DND-41 (cell line): Measurements from ENCODE around the gene PACSIN1.
A peak's percentile ranks its signal among the peaks of the same experiment; 100 is the strongest.

Source experiments
- ATAC-seq: fragments of 200-7000 bp; cut with Tn5 transposase; 3 replicates; pipeline ENCODE4 v1.9.1; 2021; ENCODE audit warnings: low read depth; ENCODE audit not compliant: insufficient read depth
- DNase-seq: peaks from one replicate; pipeline ENCODE4 v3.0.0-alpha.2; 2020
- H2AFZ ChIP-seq: 2 replicates; pipeline ENCODE4 v1.6.0; 2012; ENCODE audit warnings: low read depth, low read length
- H3K27ac ChIP-seq: 2 replicates; pipeline ENCODE4 v1.5.1; 2012; ENCODE audit warnings: low read length, inconsistent platforms
- H3K27me3 ChIP-seq: fragments of 200-600 bp; sonication (generic); 2 replicates; pipeline ENCODE4 v1.6.0; 2012; ENCODE audit warnings: low read length, mild to moderate bottlenecking, inconsistent platforms; ENCODE audit not compliant: insufficient read depth, poor library complexity
- H3K36me3 ChIP-seq: 2 replicates; pipeline ENCODE4 v1.5.1; 2012; ENCODE audit warnings: low read length, inconsistent platforms; ENCODE audit not compliant: insufficient read depth
- H3K4me1 ChIP-seq: 2 replicates; pipeline ENCODE4 v1.5.1; 2012; ENCODE audit warnings: mild to moderate bottlenecking, low read length; ENCODE audit not compliant: insufficient read depth
- H3K4me2 ChIP-seq: 2 replicates; pipeline ENCODE4 v1.6.0; 2012; ENCODE audit warnings: mild to moderate bottlenecking, moderate library complexity, low read length, inconsistent platforms; ENCODE audit not compliant: insufficient read depth
- H3K4me3 ChIP-seq, 2 experiments: fragments of 200-600 bp in 1 of 2; shearing (Covaris generic) in 1 of 2; 2 replicates each; pipeline ENCODE4 v1.5.1; 2012 to 2016; ENCODE audit warnings: inconsistent platforms in 2 of 2, low read length in 2 of 2, mild to moderate bottlenecking in 2 of 2, low read depth in 1 of 2, moderate library complexity in 1 of 2
- H3K79me2 ChIP-seq: 2 replicates; pipeline ENCODE4 v1.6.0; 2012; ENCODE audit warnings: low read length, inconsistent platforms; ENCODE audit not compliant: insufficient read depth
- H3K9ac ChIP-seq: 2 replicates; pipeline ENCODE4 v1.6.0; 2012; ENCODE audit warnings: low read depth, mild to moderate bottlenecking, inconsistent platforms, low read length, moderate library complexity
- H3K9me3 ChIP-seq: 2 replicates; pipeline ENCODE4 v1.5.1; 2012; ENCODE audit warnings: low read length, moderate library complexity, mild to moderate bottlenecking, inconsistent platforms; ENCODE audit not compliant: insufficient read depth, severe bottlenecking
- H4K20me1 ChIP-seq: 2 replicates; pipeline ENCODE4 v1.6.0; 2012; ENCODE audit warnings: low read length; ENCODE audit not compliant: insufficient read depth
- EZH2 ChIP-seq: IDR thresholded peaks from 3 replicates; pipeline ENCODE4 v1.6.1; 2012; ENCODE audit warnings: borderline replicate concordance, low read depth, mild to moderate bottlenecking, moderate library complexity, low read length, inconsistent platforms; ENCODE audit not compliant: severe bottlenecking
- TF ChIP-seq, protein P1 (sequence below): IDR thresholded peaks from 2 replicates; pipeline ENCODE4 v1.5.1; 2012; ENCODE audit warnings: borderline replicate concordance, low read length, moderate library complexity, mild to moderate bottlenecking; ENCODE audit not compliant: poor library complexity, severe bottlenecking; ENCODE audit errors: extremely low read depth

Gene PACSIN1

DNA sequence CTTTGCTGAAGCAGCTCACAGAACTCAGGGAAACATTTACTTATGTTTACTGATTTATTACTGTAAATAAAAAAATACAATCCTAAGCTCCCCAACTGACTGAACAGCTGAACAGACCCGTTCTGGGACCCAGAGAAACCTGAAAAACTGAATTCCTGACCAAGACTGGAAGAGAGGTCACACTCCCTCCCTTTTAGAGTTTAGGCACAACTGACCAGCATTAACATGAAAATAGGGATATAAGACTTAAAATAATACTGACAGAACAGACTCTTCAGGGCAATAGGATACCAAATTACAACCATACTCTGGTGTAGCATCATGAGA is 28.3 kb upstream of the PACSIN1 start:
- DNase-seq, result no peak

DNA sequence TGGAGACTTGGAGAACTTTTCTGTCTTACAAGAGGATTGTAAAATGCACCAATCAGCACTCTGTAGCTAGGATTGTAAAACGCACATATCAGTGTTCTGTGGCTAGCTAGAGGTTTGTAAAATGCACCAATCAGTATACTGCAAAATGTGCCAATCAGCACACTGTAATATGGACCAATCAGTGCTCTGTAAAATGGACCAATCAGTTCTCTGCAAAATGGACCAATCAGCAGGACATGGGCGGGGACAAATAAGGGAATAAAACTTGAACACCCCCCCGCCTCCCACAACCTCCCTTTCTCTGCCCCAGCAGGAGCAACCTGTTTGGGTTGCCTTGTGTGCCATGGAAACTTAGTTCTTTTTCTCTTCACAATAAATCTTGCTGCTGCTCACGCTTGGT is 27.2 kb upstream of the PACSIN1 start:
- Histone ChIP-seq H2AFZ (no peak overlapping the region), H3K27me3 (no peaks in the 10 kb centered on the region), H3K9me3 (no peaks in the 10 kb centered on the region), H3K79me2 (no peaks in the 10 kb centered on the region), H3K27ac (no peak overlapping the region), H3K36me3 (no peaks in the 10 kb centered on the region), H3K4me2 (no peak overlapping the region), H3K9ac (no peak overlapping the region), H3K4me3 (no peak overlapping the region), H4K20me1 (no peaks in the 10 kb centered on the region), H3K4me1 (peaks cover 4% of the 10 kb centered on the region; the same call in 1 of the 2 replicates)
- no peak for ATAC-seq
- TF ChIP-seq, protein P1, sequence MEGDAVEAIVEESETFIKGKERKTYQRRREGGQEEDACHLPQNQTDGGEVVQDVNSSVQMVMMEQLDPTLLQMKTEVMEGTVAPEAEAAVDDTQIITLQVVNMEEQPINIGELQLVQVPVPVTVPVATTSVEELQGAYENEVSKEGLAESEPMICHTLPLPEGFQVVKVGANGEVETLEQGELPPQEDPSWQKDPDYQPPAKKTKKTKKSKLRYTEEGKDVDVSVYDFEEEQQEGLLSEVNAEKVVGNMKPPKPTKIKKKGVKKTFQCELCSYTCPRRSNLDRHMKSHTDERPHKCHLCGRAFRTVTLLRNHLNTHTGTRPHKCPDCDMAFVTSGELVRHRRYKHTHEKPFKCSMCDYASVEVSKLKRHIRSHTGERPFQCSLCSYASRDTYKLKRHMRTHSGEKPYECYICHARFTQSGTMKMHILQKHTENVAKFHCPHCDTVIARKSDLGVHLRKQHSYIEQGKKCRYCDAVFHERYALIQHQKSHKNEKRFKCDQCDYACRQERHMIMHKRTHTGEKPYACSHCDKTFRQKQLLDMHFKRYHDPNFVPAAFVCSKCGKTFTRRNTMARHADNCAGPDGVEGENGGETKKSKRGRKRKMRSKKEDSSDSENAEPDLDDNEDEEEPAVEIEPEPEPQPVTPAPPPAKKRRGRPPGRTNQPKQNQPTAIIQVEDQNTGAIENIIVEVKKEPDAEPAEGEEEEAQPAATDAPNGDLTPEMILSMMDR, result no peak
- no peak for DNase-seq

More for the DNA sequence above, 28.3 kb upstream of the PACSIN1 start:
- H2AFZ ChIP-seq, result no peak overlapping the region
- no peak overlapping the region for H3K27ac ChIP-seq
- no peak overlapping the region for H3K4me3 ChIP-seq
- no peaks in the 10 kb centered on the region for H4K20me1 ChIP-seq
- H3K9me3 ChIP-seq, result no peaks in the 10 kb centered on the region
- H3K9ac ChIP-seq, result no peak overlapping the region
- peaks cover 4% of the 10 kb centered on the region; the same call in 1 of the 2 replicates for H3K4me1 ChIP-seq
- TF ChIP-seq, protein P1, result no peak
- TF ChIP-seq EZH2, result no peak
- no peaks in the 10 kb centered on the region for H3K79me2 ChIP-seq
- H3K27me3 ChIP-seq, result no peaks in the 10 kb centered on the region
- ATAC-seq, result no peak
- H3K4me2 ChIP-seq, result no peak overlapping the region
- no peaks in the 10 kb centered on the region for H3K36me3 ChIP-seq

DNA sequence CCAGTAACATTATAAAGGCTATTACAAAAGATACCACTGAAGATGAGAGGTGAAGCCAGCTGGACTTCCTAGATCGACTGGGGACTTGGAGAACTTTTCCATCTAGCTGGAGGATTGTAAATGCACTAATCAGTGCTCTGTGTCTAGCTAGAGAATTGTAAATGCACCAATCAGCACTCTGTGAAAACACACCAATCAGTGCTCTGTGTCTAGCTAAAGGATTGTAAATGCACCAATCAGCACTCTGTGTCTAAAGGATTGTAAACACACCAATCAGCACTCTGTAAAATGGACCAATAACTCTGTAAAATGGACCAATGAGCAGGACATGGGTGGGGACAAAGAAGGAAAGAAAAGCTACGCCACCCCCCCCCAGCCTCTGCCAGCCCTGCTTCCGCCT is 26.4 kb upstream of the PACSIN1 start:
- Histone ChIP-seq H3K79me2 (no peaks in the 10 kb centered on the region), H3K27me3 (no peaks in the 10 kb centered on the region), H3K9me3 (no peaks in the 10 kb centered on the region), H4K20me1 (no peaks in the 10 kb centered on the region), H3K4me2 (no peak overlapping the region), H3K9ac (no peak overlapping the region), H3K27ac (no peak overlapping the region), H3K36me3 (no peaks in the 10 kb centered on the region), H2AFZ (no peak overlapping the region), H3K4me1 (peaks cover 4% of the 10 kb centered on the region; the same call in 1 of the 2 replicates), H3K4me3 (no peak overlapping the region)
- TF ChIP-seq EZH2, result no peak
- TF ChIP-seq, protein P1, result no peak
- no peak for ATAC-seq
- DNase-seq, result no peak

DNA sequence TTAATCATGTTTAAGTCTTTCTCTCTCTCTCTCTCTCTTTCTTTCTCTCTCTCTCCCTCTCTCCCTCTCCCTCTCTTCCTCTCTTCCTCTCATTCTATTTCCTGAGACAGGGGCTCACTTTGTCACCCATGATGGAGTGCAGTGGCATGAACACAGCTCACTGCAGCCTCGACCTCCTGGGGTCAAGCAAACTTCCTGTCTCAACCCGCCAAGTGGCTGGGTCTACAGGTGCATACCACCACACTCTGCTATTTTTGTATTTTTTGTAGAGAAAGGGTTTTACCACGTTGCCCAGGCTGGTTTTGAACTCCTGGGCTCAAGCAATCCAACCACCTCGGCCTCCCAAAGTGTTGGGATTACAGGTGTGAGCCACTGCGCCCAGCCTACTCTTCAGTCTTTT is 24.4 kb upstream of the PACSIN1 start:
- Histone ChIP-seq H3K27me3 (no peaks in the 10 kb centered on the region), H2AFZ (no peak overlapping the region), H3K27ac (no peak overlapping the region), H3K36me3 (no peaks in the 10 kb centered on the region), H3K9me3 (no peaks in the 10 kb centered on the region), H4K20me1 (no peaks in the 10 kb centered on the region), H3K9ac (no peak overlapping the region), H3K4me2 (no peak overlapping the region), H3K4me3 (no peak overlapping the region), H3K79me2 (no peaks in the 10 kb centered on the region), H3K4me1 (peaks cover 4% of the 10 kb centered on the region; the same call in 1 of the 2 replicates)
- no peak for TF ChIP-seq EZH2
- TF ChIP-seq, protein P1, result no peak
- DNase-seq, result peak; percentile 14
- ATAC-seq, result peak; percentile 58
